Measurements from ENCODE around the gene GFI1B. TPM values are rescaled to one million over a fixed set of nuclear protein-coding genes. Genes with fewer than 3 reads are reported as not detected.

The GFI1B gene
- total RNA-seq, 4 donors from 2014 or later, result not detected

DNA sequence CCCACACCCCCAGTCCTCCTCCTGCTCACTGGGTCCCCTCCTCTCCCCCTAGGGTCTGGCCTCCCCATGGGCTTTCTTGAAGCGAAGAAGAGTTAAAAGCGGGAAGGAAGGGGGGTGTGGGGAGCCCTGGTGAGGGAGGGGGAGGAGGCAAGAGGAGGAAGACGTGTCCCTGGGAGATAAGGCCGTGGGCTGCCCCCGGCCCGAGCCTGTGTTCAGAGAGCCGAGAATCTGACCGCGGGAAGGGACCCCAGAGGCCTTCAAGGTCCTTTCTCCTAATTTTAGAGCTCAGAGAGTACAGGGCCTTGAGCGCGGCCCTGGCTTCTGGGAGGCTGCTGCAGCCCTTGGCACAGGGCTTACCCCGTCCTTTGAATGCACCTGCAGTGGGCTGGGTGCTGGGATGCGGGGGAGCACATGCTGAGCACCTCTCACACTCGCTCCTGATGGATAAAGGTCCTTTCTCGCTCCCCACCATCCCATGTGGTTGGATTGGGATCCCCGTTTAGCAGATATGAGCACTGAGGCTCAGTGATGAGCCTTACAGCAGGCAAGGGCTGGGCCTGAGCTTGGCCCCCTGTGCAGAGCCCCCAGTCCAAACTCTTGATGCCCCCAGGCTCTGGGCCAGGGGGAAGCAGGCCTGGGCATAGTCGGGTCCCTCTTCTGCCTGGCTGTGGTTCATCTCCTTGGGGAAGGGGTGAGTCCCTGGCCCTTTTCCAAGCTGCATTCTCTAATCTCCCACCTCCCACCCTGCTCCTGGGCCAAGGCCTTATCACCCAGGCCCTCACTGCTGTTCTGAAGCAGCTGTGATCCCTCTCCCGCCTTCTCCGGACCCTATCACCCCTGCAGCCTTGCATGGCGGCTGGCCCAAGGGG is 5.9 kb downstream of the GFI1B start:
- no peak for DNase-seq (ENCODE audit: low spot score in 2 of 2)
- WGBS, 2 donors, result 41 to 51% methylated on average over 18 of the region's 20 CpGs
- no peak overlapping the region for H3K4me3 ChIP-seq
- no peaks in the 10 kb centered on the region for H3K36me3 ChIP-seq
- H3K27ac ChIP-seq, result no peak overlapping the region
- H3K4me1 ChIP-seq, result no peaks in the 10 kb centered on the region
- H3K27me3 ChIP-seq, result peaks cover 0 to 74% of the 10 kb centered on the region in 2 donors
- TF ChIP-seq, protein P1, sequence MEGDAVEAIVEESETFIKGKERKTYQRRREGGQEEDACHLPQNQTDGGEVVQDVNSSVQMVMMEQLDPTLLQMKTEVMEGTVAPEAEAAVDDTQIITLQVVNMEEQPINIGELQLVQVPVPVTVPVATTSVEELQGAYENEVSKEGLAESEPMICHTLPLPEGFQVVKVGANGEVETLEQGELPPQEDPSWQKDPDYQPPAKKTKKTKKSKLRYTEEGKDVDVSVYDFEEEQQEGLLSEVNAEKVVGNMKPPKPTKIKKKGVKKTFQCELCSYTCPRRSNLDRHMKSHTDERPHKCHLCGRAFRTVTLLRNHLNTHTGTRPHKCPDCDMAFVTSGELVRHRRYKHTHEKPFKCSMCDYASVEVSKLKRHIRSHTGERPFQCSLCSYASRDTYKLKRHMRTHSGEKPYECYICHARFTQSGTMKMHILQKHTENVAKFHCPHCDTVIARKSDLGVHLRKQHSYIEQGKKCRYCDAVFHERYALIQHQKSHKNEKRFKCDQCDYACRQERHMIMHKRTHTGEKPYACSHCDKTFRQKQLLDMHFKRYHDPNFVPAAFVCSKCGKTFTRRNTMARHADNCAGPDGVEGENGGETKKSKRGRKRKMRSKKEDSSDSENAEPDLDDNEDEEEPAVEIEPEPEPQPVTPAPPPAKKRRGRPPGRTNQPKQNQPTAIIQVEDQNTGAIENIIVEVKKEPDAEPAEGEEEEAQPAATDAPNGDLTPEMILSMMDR (IDR thresholded peaks at IDR 0.05), result no peak
- TF ChIP-seq POLR2A (IDR thresholded peaks at IDR 0.05), result no peak
- H3K9me3 ChIP-seq, result no peaks in the 10 kb centered on the region

DNA sequence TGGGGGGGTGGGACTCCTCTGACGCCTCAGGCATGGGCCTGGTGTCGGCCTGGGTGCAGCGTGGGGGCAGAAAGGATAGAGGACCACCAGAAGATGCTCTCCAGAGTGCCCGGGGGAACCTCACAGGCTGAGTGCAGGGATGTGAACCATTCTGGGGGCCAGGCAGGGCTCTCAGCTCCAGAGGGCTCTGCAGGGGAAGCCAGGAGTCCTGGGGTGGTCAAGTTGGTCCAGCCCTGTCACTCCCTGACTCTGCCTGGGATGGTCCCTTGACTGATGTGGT is 6.5 kb downstream of the GFI1B start:
- 50 to 100% methylated on average over 1 to 4 of the region's 4 CpGs for WGBS, 2 donors
- H3K4me1 ChIP-seq, result no peaks in the 10 kb centered on the region
- H3K4me3 ChIP-seq, result no peak overlapping the region
- peaks cover 0 to 68% of the 10 kb centered on the region in 2 donors for H3K27me3 ChIP-seq
- TF ChIP-seq, protein P1 (IDR thresholded peaks at IDR 0.05), result no peak
- TF ChIP-seq EP300 (IDR thresholded peaks at IDR 0.05) (no peak), POLR2A (IDR thresholded peaks at IDR 0.05) (no peak)
- no peaks in the 10 kb centered on the region for H3K9me3 ChIP-seq
- no peak for DNase-seq (ENCODE audit: low spot score in 2 of 2)
- no peak overlapping the region for H3K27ac ChIP-seq
- no peaks in the 10 kb centered on the region for H3K36me3 ChIP-seq

GRCh38 chr9:132985489-132985888 is 7.0 kb downstream of the GFI1B start:
- no peaks in the 10 kb centered on the region for H3K36me3 ChIP-seq
- 75 to 93% methylated on average over 8 of the region's 8 CpGs for WGBS, 2 donors
- DNase-seq (ENCODE audit: low spot score in 2 of 2), result no peak
- no peak overlapping the region for H3K27ac ChIP-seq
- no peaks in the 10 kb centered on the region for H3K4me1 ChIP-seq
- TF ChIP-seq, protein P1 (IDR thresholded peaks at IDR 0.05), result no peak
- TF ChIP-seq EP300 (IDR thresholded peaks at IDR 0.05) (no peak), POLR2A (IDR thresholded peaks at IDR 0.05) (no peak)
- H3K4me3 ChIP-seq, result no peak overlapping the region
- no peaks in the 10 kb centered on the region for H3K9me3 ChIP-seq
- peaks cover 0 to 64% of the 10 kb centered on the region in 2 donors for H3K27me3 ChIP-seq

DNA sequence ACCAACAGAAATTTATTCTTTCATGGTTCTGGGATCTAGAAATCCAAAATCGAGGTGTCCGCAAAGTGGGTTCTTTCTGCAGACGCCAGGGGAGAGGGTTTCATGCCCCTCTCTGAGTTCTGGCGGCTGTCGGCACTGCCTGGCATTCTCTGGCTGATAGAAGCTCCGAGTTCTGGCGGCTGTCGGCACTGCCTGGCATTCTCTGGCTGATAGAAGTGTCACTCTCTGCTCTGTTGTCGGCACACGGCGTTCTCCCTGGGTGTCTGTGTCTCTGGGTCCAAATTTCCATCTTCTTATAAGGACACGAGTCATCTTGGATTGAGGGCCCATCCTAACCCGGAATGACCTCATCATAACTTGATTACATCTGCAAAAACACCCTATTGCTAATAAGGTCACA is 7.6 kb downstream of the GFI1B start:
- no peak for DNase-seq (ENCODE audit: low spot score in 2 of 2)
- TF ChIP-seq EP300 (IDR thresholded peaks at IDR 0.05) (no peak), POLR2A (IDR thresholded peaks at IDR 0.05) (no peak)
- TF ChIP-seq, protein P1 (IDR thresholded peaks at IDR 0.05), result no peak
- Histone ChIP-seq H3K36me3 (no peaks in the 10 kb centered on the region), H3K27ac (no peak overlapping the region), H3K4me3 (no peak overlapping the region), H3K4me1 (no peaks in the 10 kb centered on the region), H3K27me3 (peaks cover 0 to 64% of the 10 kb centered on the region in 2 donors), H3K9me3 (no peaks in the 10 kb centered on the region)
- 82 to 83% methylated on average over 13 of the region's 13 CpGs for WGBS, 2 donors
